ENCODE measurements around the gene RGS13.

The RGS13 gene

DNA sequence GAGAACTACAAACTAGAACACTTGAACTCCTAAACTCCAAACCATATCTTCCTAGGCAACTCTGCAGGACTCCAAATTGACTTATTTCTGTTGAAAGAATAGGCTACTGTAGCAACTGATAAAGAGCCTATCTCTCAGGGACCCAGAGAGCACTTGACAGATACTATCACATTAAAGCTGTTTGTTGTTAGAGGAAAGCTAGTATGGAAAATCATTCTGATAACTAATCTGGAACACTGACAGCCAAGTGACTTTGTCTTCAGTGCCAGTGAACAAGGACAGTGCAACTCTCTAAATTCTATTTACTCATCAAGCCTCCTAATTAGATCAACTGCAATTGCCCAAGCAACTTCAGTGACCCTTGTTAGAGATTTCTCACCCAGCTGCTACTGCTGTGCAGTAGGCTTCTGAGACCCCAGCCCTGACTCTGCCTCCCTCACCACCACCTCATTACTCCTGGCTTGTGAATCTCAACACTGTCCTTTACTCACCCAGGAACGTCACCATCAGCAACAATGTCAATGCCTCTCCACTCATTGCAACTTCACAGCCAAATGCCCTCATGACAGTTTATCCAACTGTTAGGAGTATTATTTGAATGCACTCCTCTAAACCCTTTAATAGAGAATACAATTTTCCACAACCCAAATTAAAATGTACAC, 7.4 kb upstream of the RGS13 start:
- Mint-ChIP-seq H3K27ac (no peak overlapping the region), H3K4me3 (no peak overlapping the region)

DNA sequence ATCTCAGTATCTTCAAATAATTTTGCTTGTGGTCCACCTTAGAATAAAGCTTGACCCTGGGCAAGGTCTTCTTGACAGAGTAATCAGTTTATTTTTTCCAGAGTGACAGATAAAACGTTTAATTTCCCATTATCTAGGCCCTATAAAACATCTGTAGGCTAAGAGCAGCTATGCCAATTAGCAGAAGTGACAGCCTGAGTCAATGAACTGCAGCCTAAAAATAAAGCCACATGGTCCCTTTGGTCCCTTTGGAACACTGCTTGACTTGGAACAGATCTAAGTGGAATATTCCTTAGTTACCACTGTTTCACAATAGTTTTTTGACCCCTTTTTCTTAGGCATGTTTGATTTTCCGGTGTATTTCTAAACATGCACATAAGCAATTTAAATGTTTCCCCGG, 6.3 kb upstream of the RGS13 start:
- Mint-ChIP-seq H3K27me3 (ENCODE audit: low read depth, poor library complexity) (no peaks in the 10 kb centered on the region), H3K4me3 (no peak overlapping the region), H3K4me1 (peaks cover 34% of the 10 kb centered on the region), H3K9me3 (no peaks in the 10 kb centered on the region), H3K36me3 (ENCODE audit: low read depth) (no peaks in the 10 kb centered on the region), H3K27ac (no peak overlapping the region)
- no peak for DNase-seq
- TF ChIP-seq, protein P1, sequence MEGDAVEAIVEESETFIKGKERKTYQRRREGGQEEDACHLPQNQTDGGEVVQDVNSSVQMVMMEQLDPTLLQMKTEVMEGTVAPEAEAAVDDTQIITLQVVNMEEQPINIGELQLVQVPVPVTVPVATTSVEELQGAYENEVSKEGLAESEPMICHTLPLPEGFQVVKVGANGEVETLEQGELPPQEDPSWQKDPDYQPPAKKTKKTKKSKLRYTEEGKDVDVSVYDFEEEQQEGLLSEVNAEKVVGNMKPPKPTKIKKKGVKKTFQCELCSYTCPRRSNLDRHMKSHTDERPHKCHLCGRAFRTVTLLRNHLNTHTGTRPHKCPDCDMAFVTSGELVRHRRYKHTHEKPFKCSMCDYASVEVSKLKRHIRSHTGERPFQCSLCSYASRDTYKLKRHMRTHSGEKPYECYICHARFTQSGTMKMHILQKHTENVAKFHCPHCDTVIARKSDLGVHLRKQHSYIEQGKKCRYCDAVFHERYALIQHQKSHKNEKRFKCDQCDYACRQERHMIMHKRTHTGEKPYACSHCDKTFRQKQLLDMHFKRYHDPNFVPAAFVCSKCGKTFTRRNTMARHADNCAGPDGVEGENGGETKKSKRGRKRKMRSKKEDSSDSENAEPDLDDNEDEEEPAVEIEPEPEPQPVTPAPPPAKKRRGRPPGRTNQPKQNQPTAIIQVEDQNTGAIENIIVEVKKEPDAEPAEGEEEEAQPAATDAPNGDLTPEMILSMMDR (IDR thresholded peaks at IDR 0.05) = no peak

More for the DNA sequence above, 7.4 kb upstream of the RGS13 start:
- DNase-seq = no peak
- Mint-ChIP-seq H3K27me3 (ENCODE audit: low read depth, poor library complexity) (no peaks in the 10 kb centered on the region), H3K36me3 (ENCODE audit: low read depth) (no peaks in the 10 kb centered on the region), H3K4me1 (peaks cover 26% of the 10 kb centered on the region), H3K9me3 (no peaks in the 10 kb centered on the region)
- TF ChIP-seq, protein P1 (IDR thresholded peaks at IDR 0.05) = no peak

DNA sequence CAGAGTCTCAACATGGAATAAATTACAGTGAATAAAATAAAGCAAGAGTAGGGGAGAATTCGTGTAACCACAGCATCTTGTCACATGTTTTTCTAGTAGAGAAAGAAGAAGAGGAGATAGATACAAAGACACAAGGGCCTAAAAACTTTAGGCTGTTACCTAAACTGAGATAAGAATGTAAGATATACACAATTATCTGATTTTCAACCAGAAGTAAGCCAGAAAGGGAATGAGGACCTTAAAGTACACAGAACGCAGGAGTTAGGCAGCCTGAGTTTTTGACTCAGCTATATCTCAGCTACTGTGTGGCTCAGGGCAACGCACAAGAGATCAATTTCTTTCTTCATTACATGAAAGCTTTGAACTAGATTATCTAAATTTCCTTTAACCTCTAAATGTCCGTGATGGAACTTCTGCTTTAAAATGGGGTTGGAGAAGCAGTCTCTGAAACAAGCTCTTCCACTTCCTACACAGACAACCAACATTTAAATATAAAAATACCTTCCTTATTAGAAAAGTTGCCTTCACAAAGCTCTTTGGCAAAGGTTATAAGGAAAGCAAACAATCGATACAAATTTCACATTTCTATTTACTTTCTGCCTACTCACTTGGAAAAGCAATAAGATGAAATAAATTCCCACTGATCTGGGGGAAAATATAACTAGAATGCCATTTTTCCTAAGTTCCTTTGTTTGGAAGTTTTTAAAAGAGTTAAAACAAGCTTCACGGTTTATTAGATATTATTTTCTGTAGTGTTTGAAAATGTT, 5.2 kb upstream of the RGS13 start:
- DNase-seq = no peak
- TF ChIP-seq, protein P1 (IDR thresholded peaks at IDR 0.05) = no peak
- peak overlapping the region; percentile 4 for H3K27ac Mint-ChIP-seq

DNA sequence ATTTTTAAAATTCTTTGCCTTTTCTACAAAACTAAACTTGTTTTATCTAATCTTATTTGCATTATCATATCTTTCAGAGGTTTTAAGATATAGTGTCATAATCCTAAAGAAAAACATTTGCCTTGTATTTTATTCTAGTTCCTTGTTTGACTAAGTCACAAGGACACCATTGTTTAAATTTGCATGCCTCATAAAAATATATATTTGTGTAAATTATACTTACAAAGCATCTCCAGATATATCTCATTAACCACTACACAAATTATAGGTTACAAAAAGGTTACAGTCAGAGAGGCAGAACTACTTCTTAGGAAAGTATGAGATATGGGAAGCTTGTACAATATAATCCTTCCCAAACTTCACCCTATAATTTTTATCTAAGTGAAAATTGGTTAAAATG, 4.2 kb upstream of the RGS13 start:
- Mint-ChIP-seq H3K27me3 (ENCODE audit: low read depth, poor library complexity) (no peaks in the 10 kb centered on the region), H3K36me3 (ENCODE audit: low read depth) (no peaks in the 10 kb centered on the region), H3K4me1 (peaks cover 42% of the 10 kb centered on the region), H3K27ac (no peak overlapping the region), H3K4me3 (no peak overlapping the region), H3K9me3 (no peaks in the 10 kb centered on the region)
- TF ChIP-seq, protein P1 (IDR thresholded peaks at IDR 0.05) = no peak
- DNase-seq = no peak

More for the DNA sequence above, 5.2 kb upstream of the RGS13 start:
- Mint-ChIP-seq H3K36me3 (ENCODE audit: low read depth) (no peaks in the 10 kb centered on the region), H3K4me3 (no peak overlapping the region), H3K27me3 (ENCODE audit: low read depth, poor library complexity) (no peaks in the 10 kb centered on the region), H3K9me3 (no peaks in the 10 kb centered on the region), H3K4me1 (peaks cover 42% of the 10 kb centered on the region)

DNA sequence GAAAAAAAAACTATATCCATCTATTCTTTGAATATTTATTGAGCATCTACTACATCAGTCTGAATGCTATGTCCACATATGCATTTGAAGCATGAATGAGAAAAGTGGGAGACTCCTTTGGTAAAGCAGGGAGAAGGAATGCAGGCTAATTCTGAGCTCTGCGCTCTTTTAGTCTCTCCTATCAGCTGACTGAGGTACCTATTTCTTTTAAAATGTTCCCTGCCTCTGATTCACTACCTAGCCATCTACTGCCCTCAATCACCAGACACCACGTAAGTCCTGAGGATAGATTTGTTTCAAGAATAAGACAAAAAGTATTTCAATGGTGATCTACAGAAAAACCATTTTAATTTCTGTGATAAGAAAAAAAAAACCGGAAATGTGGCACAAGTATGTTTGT, 3.8 kb upstream of the RGS13 start:
- Mint-ChIP-seq H3K27me3 (ENCODE audit: low read depth, poor library complexity) (no peaks in the 10 kb centered on the region), H3K9me3 (no peaks in the 10 kb centered on the region), H3K36me3 (ENCODE audit: low read depth) (no peaks in the 10 kb centered on the region), H3K4me3 (no peak overlapping the region), H3K27ac (peak overlapping the region; percentile 59), H3K4me1 (peaks cover 42% of the 10 kb centered on the region)
- TF ChIP-seq, protein P1 (IDR thresholded peaks at IDR 0.05) = no peak
- no peak for DNase-seq

All from nephron progenitor cell (in vitro differentiated cells).